GM18873 (cell line): Measurements from ENCODE around the gene ATP6V1G1.
"Not testable (repeated sequence)": the region's sequence is repeated elsewhere in the genome, so short reads cannot be mapped to it uniquely, and the experiment has no call there.

Source experiments
- ATAC-seq: cut with Tn5 transposase; IDR thresholded peaks from one replicate; pipeline ENCODE4 v1.9.1; 2021; ENCODE audit warnings: mild to moderate bottlenecking, moderate library complexity, moderate number of reproducible peaks; ENCODE audit not compliant: unreplicated experiment, low FRiP score

The ATP6V1G1 gene

GRCh38 chr9:114576779-114577178 is 10.8 kb upstream of the ATP6V1G1 start:
- ATAC-seq: not testable (repeated sequence)

DNA sequence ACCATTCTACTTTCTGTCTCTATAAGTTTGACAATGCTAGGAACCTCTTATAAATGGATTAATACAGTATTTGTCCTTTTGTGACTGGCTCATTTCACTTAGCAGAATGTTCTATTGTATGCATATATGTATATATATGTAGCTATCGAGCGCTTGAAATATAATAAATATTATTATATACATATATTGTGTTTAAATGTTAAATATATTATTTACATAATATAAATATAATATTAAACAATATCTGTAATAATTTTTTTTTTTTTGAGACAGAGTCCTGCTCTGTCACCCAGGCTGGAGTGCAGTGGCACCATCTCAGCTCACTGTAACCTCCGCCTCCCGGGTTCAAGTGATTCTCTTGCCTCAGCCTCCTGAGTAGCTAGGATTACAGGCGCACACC is 9.4 kb upstream of the ATP6V1G1 start:
- not testable (repeated sequence) for ATAC-seq

GRCh38 chr9:114580609-114581193 is 6.9 kb upstream of the ATP6V1G1 start:
- no peak for ATAC-seq

- ATAC-seq: no peak
Observed at GRCh38 chr9:114583371-114584155, 4.0 kb upstream of the ATP6V1G1 start.

DNA sequence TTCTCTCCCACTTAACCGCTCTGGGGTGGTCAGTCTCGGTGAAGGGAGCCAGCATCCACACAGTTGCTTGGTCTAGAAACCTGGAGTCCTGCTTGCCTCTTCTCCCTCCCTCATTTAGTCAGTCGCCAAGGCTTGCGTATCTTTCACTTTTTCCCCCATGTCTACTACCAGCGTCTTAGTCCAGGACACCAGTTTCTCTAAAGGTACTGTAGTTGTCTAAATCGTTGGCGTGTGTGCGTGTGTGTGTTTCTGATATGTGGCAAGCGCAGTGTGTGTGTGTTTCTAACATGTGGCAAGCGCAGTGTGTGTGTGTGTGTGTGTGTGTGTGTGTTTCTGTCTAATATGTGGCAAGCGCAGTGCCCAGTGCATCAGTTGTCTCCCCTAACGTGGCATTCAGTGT is 641 bp downstream of the ATP6V1G1 start:
- ATAC-seq: no peak

DNA sequence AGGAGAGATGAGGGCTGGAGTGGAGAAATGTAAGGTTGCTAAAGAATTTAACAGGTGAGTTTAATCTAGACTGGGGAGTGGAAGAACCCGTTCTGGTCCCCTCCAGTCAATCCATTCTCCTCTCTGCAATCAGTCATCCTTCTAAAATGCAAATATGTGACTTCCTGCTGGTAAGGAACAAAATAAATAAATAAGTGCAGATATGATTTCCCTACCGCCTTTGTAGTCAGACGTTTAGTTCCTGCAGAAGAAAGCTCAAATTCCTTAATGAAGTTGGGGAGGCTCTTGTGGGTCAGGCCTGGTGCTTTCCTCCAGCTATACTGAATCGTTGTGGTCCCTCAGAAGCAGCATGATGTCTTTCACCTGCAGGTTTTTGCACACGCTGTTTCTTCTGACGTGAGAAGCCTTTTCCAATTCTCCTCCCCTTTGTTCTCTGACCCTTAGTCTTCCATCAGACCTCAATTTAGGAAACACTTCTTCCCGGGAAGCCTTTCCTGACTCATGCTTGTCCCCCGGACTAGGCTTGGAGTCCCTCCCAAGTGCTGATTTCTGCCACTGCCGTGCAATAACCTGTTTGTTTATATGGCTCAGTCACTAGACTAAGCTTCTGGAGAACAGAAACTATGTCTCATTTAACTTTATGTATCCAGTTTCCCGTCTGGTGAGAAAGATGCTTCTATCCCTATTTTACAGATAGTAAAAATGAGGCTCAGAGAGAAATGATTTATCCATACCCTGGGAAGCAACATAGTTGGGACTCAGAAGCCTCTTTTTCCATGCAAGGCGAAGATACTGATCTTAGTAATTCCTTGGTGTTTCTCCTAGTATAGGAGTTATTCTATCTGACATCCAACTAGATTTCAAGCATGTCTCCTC is 1.3 kb downstream of the ATP6V1G1 start:
- no peak for ATAC-seq

- no peak for ATAC-seq
Observed at GRCh38 chr9:114590328-114590727, 2.8 kb downstream of the ATP6V1G1 start.

GRCh38 chr9:114591291-114591787 is 3.8 kb downstream of the ATP6V1G1 start:
- ATAC-seq: no peak

GRCh38 chr9:114591849-114592248 is 4.3 kb downstream of the ATP6V1G1 start:
- no peak for ATAC-seq

- no peak for ATAC-seq
Observed at GRCh38 chr9:114592356-114592755, 4.8 kb downstream of the ATP6V1G1 start.

GRCh38 chr9:114594136-114594535 is 6.6 kb downstream of the ATP6V1G1 start:
- no peak for ATAC-seq

GRCh38 chr9:114600502-114601248 is 13.1 kb downstream of the ATP6V1G1 start:
- ATAC-seq: not testable (repeated sequence)

GRCh38 chr9:114601787-114602186 is 14.2 kb downstream of the ATP6V1G1 start:
- not testable (repeated sequence) for ATAC-seq

DNA sequence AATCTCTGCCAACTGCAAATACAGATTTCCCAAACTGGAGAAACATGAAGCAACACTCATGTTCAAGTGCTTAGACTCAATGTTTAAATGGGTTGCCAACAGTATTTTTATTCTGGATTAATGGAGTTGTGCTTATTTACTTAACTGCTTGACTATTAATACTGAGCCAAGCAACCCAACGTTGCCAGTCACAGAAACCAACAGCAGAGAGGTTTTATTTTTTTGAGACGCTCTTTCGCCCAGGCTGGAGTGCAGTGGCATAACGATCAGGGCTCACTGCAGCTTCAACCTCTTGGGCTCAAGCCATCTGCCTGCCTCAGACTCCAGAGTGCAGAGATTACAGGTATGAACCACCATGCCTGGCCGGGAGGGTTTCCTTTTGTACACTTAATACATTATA is 15.1 kb downstream of the ATP6V1G1 start:
- no peak for ATAC-seq

DNA sequence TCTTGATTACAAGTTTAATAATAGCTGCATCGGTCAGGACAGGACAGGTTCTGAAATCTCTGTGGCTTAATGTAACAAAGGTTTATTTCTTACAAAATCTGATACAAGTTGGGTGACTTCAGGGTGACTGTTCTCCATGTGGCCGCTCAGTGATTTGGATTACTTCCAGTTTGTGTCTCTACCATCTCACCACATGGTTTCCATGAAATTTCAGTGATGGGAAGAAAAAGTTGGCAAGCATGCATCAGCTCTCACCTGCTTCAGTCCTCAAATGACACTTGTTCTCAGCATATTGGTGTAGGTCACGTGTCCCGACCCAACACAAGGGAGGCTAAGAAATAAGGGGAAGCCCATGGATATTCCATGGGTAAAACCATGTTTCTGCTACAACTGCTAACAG is 15.7 kb downstream of the ATP6V1G1 start:
- no peak for ATAC-seq

DNA sequence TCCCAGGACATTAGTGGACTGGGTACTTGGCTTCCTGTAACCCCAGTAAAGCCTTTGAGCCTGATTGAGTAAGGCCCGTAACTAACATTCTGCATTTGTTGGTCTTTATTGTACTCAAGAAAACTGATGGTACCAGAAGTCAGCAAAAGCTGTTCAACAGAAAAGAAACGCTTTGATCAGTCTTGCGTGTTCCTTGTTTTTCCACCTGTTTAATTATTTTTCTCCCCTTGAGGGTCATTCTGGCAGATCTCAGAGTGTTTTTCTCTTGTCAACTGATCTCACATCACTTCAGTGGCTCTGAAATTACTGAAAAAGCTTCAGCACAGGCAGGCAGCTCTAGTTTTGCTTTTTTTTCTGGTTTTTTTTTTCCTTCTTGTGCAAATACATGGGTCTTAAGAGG is 17.4 kb downstream of the ATP6V1G1 start:
- no peak for ATAC-seq

- no peak for ATAC-seq
Observed at GRCh38 chr9:114606068-114606467, 18.5 kb downstream of the ATP6V1G1 start.

GRCh38 chr9:114606597-114607207 is 19.1 kb downstream of the ATP6V1G1 start:
- no peak for ATAC-seq

DNA sequence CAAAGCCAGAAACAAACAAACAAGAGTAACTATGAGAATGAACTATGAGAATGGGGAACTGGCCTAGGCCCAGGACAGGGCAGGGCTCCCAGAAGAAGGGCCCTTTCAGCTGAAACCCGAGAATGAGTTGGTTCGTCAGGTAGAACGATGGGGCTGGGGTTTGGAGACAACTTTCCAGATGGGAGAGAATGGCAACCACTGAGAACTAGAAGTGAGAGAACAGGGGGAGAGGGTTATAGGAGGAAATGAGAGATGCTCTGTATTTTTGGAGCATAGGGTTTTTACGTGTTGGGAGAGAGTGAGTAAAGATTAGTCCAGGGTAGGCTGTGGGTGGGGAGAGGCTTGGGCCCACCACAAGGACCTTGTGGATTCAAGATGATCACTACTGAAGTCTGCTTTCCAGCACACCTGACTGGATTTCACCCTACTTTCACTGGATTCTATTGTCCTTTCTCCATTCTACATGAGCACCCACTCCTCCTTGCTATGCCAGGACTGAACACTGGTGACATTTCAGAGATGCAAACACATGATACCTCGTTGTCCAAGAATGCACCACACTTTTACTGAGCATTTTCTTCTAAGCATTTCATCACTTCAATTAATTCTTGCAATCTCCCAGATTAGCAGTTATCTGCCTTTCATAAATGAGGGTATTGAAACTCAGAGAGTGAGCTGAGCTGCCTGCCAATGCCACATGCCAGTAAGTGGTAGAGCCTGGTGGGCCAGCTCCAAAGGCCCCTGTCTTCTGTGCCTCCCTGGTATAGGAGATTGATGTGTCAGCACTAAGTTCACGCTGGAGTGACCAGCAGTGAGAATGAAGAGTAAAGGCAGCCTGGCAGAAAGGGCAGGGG is 20.3 kb downstream of the ATP6V1G1 start:
- ATAC-seq: no peak
